ENCODE data around the gene PCDHB12. TPM values are rescaled to one million over a fixed set of nuclear protein-coding genes. Genes with fewer than 3 reads are reported as not detected.
A peak's percentile ranks its signal among the peaks of the same experiment; 100 is the strongest.
"Not testable (repeated sequence)": the region's sequence is repeated elsewhere in the genome, so short reads cannot be mapped to it uniquely, and the experiment has no call there.

Gene PCDHB12
- total RNA-seq, 1 donor from 2014 or later, result 19.7 TPM

DNA sequence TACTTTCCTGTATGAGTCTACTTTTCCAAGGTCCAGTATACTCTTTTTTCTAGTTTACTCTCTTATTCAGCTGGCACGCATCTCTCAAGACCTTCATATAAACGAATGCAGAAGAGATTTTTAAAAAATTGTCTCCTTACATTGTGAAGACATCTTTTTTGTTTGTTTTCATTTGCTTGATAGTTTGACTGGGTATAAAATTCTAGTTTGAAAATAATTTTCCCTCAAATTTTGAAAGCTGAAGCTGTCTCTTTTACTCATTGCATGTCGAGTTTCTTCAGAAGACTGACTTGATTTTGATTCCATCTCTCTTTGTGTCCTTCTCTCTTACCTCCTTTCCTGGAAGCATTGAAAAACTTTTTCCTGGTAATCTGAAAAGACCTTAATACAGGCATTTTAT, 12.2 kb upstream of the PCDHB12 start:
- H3K9me3 ChIP-seq, result peaks cover 57 to 93% of the 10 kb centered on the region in 2 donors
- no peaks in the 10 kb centered on the region for H3K27me3 ChIP-seq
- no peak overlapping the region for H3K4me3 ChIP-seq
- intact Hi-C loops (cut with DNase I), result no loop called here
- no peaks in the 10 kb centered on the region for H3K4me1 ChIP-seq
- DNase-seq (ENCODE audit: low spot score in 2 of 2), result no peak
- no peaks in the 10 kb centered on the region for H3K36me3 ChIP-seq
- TF ChIP-seq, protein P1, sequence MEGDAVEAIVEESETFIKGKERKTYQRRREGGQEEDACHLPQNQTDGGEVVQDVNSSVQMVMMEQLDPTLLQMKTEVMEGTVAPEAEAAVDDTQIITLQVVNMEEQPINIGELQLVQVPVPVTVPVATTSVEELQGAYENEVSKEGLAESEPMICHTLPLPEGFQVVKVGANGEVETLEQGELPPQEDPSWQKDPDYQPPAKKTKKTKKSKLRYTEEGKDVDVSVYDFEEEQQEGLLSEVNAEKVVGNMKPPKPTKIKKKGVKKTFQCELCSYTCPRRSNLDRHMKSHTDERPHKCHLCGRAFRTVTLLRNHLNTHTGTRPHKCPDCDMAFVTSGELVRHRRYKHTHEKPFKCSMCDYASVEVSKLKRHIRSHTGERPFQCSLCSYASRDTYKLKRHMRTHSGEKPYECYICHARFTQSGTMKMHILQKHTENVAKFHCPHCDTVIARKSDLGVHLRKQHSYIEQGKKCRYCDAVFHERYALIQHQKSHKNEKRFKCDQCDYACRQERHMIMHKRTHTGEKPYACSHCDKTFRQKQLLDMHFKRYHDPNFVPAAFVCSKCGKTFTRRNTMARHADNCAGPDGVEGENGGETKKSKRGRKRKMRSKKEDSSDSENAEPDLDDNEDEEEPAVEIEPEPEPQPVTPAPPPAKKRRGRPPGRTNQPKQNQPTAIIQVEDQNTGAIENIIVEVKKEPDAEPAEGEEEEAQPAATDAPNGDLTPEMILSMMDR (IDR thresholded peaks at IDR 0.05), result no peak
- no peak overlapping the region for H3K27ac ChIP-seq

DNA sequence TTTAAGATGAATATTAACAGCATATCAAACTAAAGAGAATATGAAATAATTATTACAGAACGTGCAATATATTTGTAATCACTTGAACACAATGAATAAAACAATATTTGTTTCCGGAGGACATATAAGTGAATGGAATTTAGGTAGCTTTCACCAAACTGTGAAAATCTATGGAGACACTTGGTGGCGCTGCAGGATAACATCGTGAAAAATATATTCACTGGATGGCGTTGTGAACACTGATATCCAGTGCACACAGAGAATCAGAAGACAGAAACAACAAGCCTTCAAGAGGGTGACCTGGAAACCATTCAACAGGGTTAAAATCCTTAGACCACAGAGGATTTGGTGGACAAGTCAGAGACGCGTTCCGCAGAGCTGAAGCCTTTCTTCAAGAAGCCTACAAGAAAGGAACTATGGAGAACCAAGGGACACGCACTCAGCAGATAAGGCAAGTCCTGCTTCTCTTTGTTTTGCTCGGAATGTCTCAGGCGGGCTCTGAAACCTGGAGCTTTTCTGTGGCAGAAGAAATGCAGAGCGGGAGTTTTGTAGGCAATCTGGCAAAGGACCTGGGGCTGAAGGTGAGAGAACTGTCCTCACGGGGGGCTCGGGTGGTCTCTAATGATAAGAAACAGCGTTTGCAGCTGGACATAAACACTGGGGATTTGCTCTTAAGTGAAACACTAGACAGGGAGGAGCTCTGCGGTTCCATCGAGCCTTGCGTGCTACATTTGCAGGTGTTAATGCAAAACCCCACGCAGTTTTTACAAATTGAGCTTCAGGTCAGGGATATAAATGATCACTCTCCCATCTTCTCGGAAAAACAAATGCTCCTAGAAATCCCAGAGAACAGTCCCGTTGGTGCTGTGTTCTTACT, 8.9 kb upstream of the PCDHB12 start, which contains the start of gene PCDHB11:
Gene PCDHB11 (plus strand): TSS at position 269 of the 877 bp plus-strand sequence. CDS start 148 bp downstream, at position 417.
- Histone ChIP-seq H3K4me3 (peak within 1 kb of the TSS in 1 of 2 donors; percentile 38), H3K27me3 (no peaks in the 10 kb centered on the region), H3K4me1 (no peaks in the 10 kb centered on the region), H3K9me3 (peaks cover 58 to 95% of the 10 kb centered on the region in 2 donors), H3K27ac (no peak within 1 kb of the TSS), H3K36me3 (no peaks in the 10 kb centered on the region)
- TF ChIP-seq, protein P1 (IDR thresholded peaks at IDR 0.05), result no peak
- no peak for DNase-seq (ENCODE audit: low spot score in 2 of 2)
- intact Hi-C loops (cut with DNase I), result no loop called here

DNA sequence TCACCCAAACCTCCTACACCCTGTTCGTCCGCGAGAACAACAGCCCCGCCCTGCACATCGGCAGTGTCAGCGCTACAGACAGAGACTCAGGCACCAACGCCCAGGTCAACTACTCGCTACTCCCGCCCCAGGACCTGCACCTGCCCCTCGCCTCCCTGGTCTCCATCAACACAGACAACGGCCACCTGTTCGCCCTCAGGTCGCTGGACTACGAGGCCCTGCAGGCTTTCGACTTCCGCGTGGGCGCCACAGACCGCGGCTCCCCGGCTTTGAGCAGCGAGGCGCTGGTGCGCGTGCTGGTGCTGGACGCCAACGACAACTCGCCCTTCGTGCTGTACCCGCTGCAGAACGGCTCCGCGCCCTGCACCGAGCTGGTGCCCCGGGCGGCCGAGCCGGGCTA, 7.4 kb upstream of the PCDHB12 start:
- peaks cover 62 to 95% of the 10 kb centered on the region in 2 donors for H3K9me3 ChIP-seq
- DNase-seq (ENCODE audit: low spot score in 2 of 2); intact Hi-C loops (cut with DNase I); H3K4me1 ChIP-seq; H3K27me3 ChIP-seq; H3K27ac ChIP-seq; H3K36me3 ChIP-seq; H3K4me3 ChIP-seq: not testable (repeated sequence)

DNA sequence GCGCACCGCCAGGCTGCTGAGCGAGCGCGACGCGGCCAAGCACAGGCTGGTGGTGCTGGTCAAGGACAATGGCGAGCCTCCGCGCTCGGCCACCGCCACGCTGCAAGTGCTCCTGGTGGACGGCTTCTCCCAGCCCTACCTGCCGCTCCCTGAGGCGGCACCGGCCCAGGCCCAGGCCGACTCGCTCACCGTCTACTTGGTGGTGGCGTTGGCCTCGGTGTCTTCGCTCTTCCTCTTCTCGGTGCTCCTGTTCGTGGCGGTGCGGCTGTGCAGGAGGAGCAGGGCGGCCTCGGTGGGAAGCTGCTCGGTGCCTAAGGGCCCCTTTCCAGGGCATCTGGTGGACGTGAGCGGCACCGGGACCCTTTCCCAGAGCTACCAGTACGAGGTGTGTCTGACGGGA, 6.9 kb upstream of the PCDHB12 start:
- DNase-seq (ENCODE audit: low spot score in 2 of 2); intact Hi-C loops (cut with DNase I); H3K4me3 ChIP-seq; H3K4me1 ChIP-seq; H3K27ac ChIP-seq; H3K27me3 ChIP-seq: not testable (repeated sequence)
- peaks cover 61 to 95% of the 10 kb centered on the region in 2 donors for H3K9me3 ChIP-seq
- H3K36me3 ChIP-seq, result peaks cover 0 to 12% of the 10 kb centered on the region in 2 donors

DNA sequence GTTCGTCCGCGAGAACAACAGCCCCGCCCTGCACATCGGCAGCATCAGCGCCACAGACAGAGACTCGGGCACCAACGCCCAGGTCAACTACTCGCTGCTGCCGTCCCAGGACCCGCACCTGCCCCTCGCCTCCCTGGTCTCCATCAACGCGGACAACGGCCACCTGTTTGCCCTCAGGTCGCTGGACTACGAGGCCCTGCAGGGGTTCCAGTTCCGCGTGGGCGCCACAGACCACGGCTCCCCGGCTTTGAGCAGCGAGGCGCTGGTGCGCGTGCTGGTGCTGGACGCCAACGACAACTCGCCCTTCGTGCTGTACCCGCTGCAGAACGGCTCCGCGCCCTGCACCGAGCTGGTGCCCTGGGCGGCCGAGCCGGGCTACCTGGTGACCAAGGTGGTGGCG, 1.8 kb downstream of the PCDHB12 start:
- H3K27ac ChIP-seq; DNase-seq (ENCODE audit: low spot score in 2 of 2); H3K4me1 ChIP-seq; H3K4me3 ChIP-seq; intact Hi-C loops (cut with DNase I); H3K27me3 ChIP-seq: not testable (repeated sequence)
- peaks cover 0 to 20% of the 10 kb centered on the region in 2 donors for H3K36me3 ChIP-seq
- peaks cover 54 to 85% of the 10 kb centered on the region in 2 donors for H3K9me3 ChIP-seq

DNA sequence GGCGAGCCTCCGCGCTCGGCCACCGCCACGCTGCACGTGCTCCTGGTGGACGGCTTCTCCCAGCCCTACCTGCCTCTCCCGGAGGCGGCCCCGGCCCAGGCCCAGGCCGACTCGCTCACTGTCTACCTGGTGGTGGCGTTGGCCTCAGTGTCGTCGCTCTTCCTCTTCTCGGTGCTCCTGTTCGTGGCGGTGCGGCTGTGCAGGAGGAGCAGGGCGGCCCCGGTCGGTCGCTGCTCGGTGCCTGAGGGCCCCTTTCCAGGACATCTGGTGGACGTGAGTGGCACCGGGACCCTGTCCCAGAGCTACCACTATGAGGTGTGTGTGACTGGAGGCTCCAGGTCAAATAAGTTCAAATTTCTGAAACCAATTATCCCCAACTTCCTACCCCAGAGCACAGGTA, 2.3 kb downstream of the PCDHB12 start:
- DNase-seq (ENCODE audit: low spot score in 2 of 2); H3K4me1 ChIP-seq; H3K27me3 ChIP-seq; intact Hi-C loops (cut with DNase I); H3K4me3 ChIP-seq; H3K27ac ChIP-seq: not testable (repeated sequence)
- peaks cover 49 to 83% of the 10 kb centered on the region in 2 donors for H3K9me3 ChIP-seq
- peaks cover 0 to 14% of the 10 kb centered on the region in 2 donors for H3K36me3 ChIP-seq

DNA sequence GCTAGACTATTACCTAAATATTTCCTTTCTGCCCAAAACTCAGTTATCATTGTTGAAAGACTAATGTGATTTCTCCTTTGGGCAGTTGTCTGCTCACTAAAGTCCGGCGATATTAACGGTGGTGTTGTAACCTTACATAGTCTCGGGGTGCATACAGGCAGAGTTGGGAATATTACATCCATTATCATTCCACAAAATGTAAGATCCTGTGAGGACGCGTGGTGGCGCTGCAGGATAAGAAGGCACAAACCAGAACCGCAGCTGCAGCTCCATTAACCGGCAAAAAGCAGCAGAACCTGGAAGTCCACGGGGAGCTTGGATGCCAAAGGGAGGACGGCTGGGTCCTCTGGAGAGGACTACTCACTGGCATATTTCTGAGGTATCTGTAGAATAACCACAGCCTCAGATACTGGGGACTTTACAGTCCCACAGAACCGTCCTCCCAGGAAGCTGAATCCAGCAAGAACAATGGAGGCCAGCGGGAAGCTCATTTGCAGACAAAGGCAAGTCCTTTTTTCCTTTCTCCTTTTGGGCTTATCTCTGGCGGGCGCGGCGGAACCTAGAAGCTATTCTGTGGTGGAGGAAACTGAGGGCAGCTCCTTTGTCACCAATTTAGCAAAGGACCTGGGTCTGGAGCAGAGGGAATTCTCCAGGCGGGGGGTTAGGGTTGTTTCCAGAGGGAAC, 5.3 kb downstream of the PCDHB12 start, which contains the start of gene PCDHB13:
Gene PCDHB13 (plus strand): TSS at position 264 of the 684 bp plus-strand sequence. CDS start 205 bp downstream, at position 469.
- H3K36me3 ChIP-seq; DNase-seq (ENCODE audit: low spot score in 2 of 2); intact Hi-C loops (cut with DNase I); H3K27me3 ChIP-seq; H3K4me3 ChIP-seq; H3K27ac ChIP-seq; H3K4me1 ChIP-seq: not testable (repeated sequence)
- TF ChIP-seq, protein P1 (IDR thresholded peaks at IDR 0.05), result peak in 1 of 3 experiments; percentile 20
- H3K9me3 ChIP-seq, result peaks cover 58 to 84% of the 10 kb centered on the region in 2 donors

DNA sequence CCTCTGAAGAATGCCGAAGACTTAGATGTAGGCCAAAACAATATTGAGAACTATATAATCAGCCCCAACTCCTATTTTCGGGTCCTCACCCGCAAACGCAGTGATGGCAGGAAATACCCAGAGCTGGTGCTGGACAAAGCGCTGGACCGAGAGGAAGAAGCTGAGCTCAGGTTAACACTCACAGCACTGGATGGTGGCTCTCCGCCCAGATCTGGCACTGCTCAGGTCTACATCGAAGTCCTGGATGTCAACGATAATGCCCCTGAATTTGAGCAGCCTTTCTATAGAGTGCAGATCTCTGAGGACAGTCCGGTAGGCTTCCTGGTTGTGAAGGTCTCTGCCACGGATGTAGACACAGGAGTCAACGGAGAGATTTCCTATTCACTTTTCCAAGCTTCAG, 6.1 kb downstream of the PCDHB12 start:
- H3K4me1 ChIP-seq; H3K27me3 ChIP-seq; H3K36me3 ChIP-seq; DNase-seq (ENCODE audit: low spot score in 2 of 2); H3K4me3 ChIP-seq; H3K27ac ChIP-seq; intact Hi-C loops (cut with DNase I): not testable (repeated sequence)
- peaks cover 58 to 84% of the 10 kb centered on the region in 2 donors for H3K9me3 ChIP-seq

DNA sequence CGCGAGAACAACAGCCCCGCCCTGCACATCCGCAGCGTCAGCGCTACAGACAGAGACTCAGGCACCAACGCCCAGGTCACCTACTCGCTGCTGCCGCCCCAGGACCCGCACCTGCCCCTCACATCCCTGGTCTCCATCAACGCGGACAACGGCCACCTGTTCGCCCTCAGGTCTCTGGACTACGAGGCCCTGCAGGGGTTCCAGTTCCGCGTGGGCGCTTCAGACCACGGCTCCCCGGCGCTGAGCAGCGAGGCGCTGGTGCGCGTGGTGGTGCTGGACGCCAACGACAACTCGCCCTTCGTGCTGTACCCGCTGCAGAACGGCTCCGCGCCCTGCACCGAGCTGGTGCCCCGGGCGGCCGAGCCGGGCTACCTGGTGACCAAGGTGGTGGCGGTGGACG, 7.0 kb downstream of the PCDHB12 start:
- DNase-seq (ENCODE audit: low spot score in 2 of 2); intact Hi-C loops (cut with DNase I); H3K4me3 ChIP-seq; H3K27me3 ChIP-seq; H3K4me1 ChIP-seq; H3K36me3 ChIP-seq; H3K27ac ChIP-seq: not testable (repeated sequence)
- peaks cover 57 to 84% of the 10 kb centered on the region in 2 donors for H3K9me3 ChIP-seq

DNA sequence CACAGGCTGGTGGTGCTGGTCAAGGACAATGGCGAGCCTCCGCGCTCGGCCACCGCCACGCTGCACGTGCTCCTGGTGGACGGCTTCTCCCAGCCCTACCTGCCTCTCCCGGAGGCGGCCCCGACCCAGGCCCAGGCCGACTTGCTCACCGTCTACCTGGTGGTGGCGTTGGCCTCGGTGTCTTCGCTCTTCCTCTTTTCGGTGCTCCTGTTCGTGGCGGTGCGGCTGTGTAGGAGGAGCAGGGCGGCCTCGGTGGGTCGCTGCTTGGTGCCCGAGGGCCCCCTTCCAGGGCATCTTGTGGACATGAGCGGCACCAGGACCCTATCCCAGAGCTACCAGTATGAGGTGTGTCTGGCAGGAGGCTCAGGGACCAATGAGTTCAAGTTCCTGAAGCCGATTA, 7.5 kb downstream of the PCDHB12 start:
- intact Hi-C loops (cut with DNase I); H3K27me3 ChIP-seq; H3K4me1 ChIP-seq; H3K27ac ChIP-seq; H3K36me3 ChIP-seq; H3K4me3 ChIP-seq; DNase-seq (ENCODE audit: low spot score in 2 of 2): not testable (repeated sequence)
- peaks cover 56 to 84% of the 10 kb centered on the region in 2 donors for H3K9me3 ChIP-seq
